Measurements from ENCODE around the gene COL13A1. TPM values are rescaled to one million over a fixed set of nuclear protein-coding genes. Genes with fewer than 3 reads are reported as not detected.

Gene COL13A1
- total and polyA plus RNA-seq, 2 experiments from 2014 or later, result 5.2 to 8.6 TPM

- Mint-ChIP-seq H3K27me3 (ENCODE audit: insufficient read depth, low read depth, poor library complexity) (peaks cover 20% of the 10 kb centered on the region), H3K4me3 (no peak overlapping the region), H3K9me3 (no peaks in the 10 kb centered on the region), H3K4me1 (peaks cover 47% of the 10 kb centered on the region), H3K36me3 (ENCODE audit: low read depth) (no peaks in the 10 kb centered on the region; the same call in 2 of the 3 replicates), H3K27ac (no peak overlapping the region)
- DNase-seq (ENCODE audit: low spot score), result no peak
- H3K4me2 ChIP-seq, result no peak overlapping the region
- H3K27me3 ChIP-seq (ENCODE audit: insufficient read depth), result no peaks in the 10 kb centered on the region
- no peak overlapping the region for H3K27ac ChIP-seq (ENCODE audit: low read depth)
- no peak for ATAC-seq
- no peaks in the 10 kb centered on the region for H3K9me2 ChIP-seq (ENCODE audit: insufficient read depth)
- H3K36me3 ChIP-seq (ENCODE audit: insufficient read depth), result no peaks in the 10 kb centered on the region
- TF ChIP-seq POLR2AphosphoS5 (IDR thresholded peaks at IDR 0.05; ENCODE audit: low read depth) (no peak), EZH2 (IDR thresholded peaks at IDR 0.05; ENCODE audit: low read depth, unreplicated experiment) (no peak), CTCF (conservative IDR thresholded peaks at IDR 0.05; ENCODE audit: low read depth in 2 of 2) (no peak), EZH2phosphoT487 (IDR thresholded peaks at IDR 0.05; ENCODE audit: unreplicated experiment) (no peak), ZNF114 (CRISPR knock-in tag; IDR thresholded peaks at IDR 0.05) (no peak), STAT1 (IDR thresholded peaks at IDR 0.05; ENCODE audit: unreplicated experiment) (no peak), JUNB (IDR thresholded peaks at IDR 0.05; ENCODE audit: unreplicated experiment) (no peak), ETS1 (IDR thresholded peaks at IDR 0.05) (no peak), NANOG (IDR thresholded peaks at IDR 0.05; ENCODE audit: borderline replicate concordance) (no peak), ZNF462 (CRISPR knock-in tag; IDR thresholded peaks at IDR 0.05) (no peak), ZNF331 (CRISPR knock-in tag; IDR thresholded peaks at IDR 0.05; ENCODE audit: low read depth) (no peak), CREB1 (CRISPR knock-in tag; IDR thresholded peaks at IDR 0.05; ENCODE audit: low read depth) (no peak), REST (IDR thresholded peaks at IDR 0.05; ENCODE audit: unreplicated experiment) (no peak)
- H3K4me1 ChIP-seq (ENCODE audit: insufficient read depth), result peaks cover 20% of the 10 kb centered on the region
- H3K79me2 ChIP-seq (replicated peaks; ENCODE audit: insufficient read depth), result no peaks in the 10 kb centered on the region
- H4K20me1 ChIP-seq (replicated peaks; ENCODE audit: insufficient read depth), result no peaks in the 10 kb centered on the region
- no peak overlapping the region for H2AFZ ChIP-seq
- no peaks in the 10 kb centered on the region for H3F3A ChIP-seq (replicated peaks; ENCODE audit: low read depth)
- no peak overlapping the region for H3K4me3 ChIP-seq
Measured at GRCh38 chr10:69897999-69898398, 96.3 kb downstream of the COL13A1 start.
